ENCODE data around the gene TMEM63C.
A peak's percentile ranks its signal among the peaks of the same experiment; 100 is the strongest.

Gene TMEM63C

DNA sequence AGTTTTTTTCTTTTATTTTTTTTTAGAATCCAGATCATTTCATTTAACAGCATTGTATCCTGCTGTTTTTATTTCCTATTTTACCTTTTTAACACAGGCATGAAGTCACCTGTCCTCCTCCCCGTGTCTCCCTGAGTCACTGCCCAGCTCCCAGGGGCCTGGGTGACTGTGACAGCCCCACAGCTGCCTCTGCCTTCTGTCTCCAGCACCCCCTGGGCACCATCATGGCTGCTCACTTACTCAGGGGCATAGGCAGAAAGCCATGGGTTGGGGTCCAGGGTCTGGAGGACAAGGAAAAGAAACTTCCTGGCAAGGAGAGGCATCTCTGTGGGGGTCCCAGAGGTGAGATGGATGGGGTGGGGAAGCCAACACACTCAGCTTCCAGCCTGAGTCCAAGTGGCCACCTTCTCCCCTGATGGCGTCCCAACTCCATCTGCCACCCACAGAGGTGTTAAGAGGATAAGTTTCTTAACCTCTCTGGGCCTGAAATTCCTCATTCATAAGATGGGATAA, 25.3 kb downstream of the TMEM63C start:
- TF ChIP-seq CTCF (IDR thresholded peaks at IDR 0.05; ENCODE audit: insufficient read depth, missing control alignments): peak; percentile 30
- FAIRE-seq (peak; percentile 44), DNase-seq (ENCODE audit: insufficient read length, low spot score) (peak; percentile 54)

- FAIRE-seq: no peak
- TF ChIP-seq CTCF (IDR thresholded peaks at IDR 0.05; ENCODE audit: insufficient read depth, missing control alignments): no peak
- no peak for DNase-seq (ENCODE audit: insufficient read length, low spot score)
Observed at GRCh38 chr14:77208291-77208978, 26.8 kb downstream of the TMEM63C start.

- FAIRE-seq (no peak), DNase-seq (ENCODE audit: insufficient read length, low spot score) (no peak)
- TF ChIP-seq CTCF (IDR thresholded peaks at IDR 0.05; ENCODE audit: insufficient read depth, missing control alignments): no peak
Observed at GRCh38 chr14:77208979-77209318, 27.4 kb downstream of the TMEM63C start.

DNA sequence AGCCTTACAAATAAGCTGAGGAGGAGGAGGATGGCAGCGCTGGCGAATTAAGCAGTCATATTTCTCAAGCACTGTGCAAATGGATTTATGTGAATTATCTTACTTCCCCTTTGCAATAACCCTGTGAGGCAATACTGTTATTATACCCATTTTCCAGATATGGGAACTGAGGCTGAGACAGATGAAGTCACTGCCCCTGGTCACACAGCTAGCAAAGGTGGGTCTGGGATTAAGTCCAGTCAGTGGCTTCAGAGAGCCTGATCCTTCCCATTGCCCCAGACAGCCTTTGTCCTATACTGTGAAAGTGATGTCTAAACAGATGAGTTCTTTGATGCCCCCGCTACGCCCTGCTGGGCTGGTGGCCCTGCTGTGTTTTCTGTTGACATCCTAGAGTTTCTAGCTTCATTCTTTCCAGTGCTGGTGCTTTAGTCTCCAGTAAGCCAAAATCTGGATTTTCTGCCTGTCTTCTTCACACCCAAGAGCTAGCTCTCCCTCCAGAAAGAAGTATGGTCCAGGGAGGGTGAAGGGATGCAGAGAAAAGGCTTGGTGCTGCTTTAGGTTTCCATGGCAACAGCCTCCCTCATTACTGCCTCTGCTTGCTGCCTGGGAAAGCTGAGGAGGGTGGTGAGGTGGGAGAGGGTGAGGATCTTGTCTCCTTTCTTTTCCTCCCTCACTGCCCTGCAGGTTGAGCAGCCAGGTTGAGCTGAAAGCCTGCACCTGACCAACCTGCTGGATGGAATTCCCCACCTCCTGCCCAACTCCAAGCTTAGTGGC, 30.7 kb downstream of the TMEM63C start:
- no peak for TF ChIP-seq CTCF (IDR thresholded peaks at IDR 0.05; ENCODE audit: insufficient read depth, missing control alignments)
- FAIRE-seq (no peak), DNase-seq (ENCODE audit: insufficient read length, low spot score) (no peak)

- TF ChIP-seq CTCF (IDR thresholded peaks at IDR 0.05; ENCODE audit: insufficient read depth, missing control alignments): peak; percentile 78
- FAIRE-seq (no peak), DNase-seq (ENCODE audit: insufficient read length, low spot score) (peak; percentile 71)
Observed at GRCh38 chr14:77212943-77213678, 31.5 kb downstream of the TMEM63C start.

DNA sequence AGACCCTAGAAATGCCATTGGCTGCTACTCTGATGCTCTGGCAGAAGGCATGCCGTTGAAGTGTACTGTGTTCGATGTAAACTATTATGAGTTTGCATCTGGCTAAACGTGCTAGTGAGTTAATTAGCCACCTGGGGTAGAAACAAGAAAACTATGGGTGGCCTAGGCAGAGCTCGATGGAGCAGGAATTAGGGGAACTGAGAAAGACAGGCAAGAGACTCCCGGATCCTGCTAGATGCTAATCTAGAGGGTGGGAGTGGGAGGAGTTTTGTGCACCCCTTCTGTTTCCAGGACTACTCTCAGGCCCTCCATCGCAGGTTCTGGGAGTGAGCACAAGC, 32.0 kb downstream of the TMEM63C start:
- DNase-seq (ENCODE audit: insufficient read length, low spot score): no peak
- FAIRE-seq: no peak
- TF ChIP-seq CTCF (IDR thresholded peaks at IDR 0.05; ENCODE audit: insufficient read depth, missing control alignments): no peak

All from D721Med (cell line).